ENCODE measurements around the gene PDXK.

The PDXK gene

GRCh38 chr21:43779660-43780059 is 60.7 kb downstream of the PDXK start:
- DNase-seq (ENCODE audit: low read depth in 2 of 2): no peak

GRCh38 chr21:43781846-43782245 is 62.9 kb downstream of the PDXK start:
- DNase-seq (ENCODE audit: low read depth in 2 of 2): no peak

- DNase-seq (ENCODE audit: low read depth in 2 of 2): no peak
These were observed 63.6 kb downstream of the PDXK start for GRCh38 chr21:43782431-43783097.

- DNase-seq (ENCODE audit: low read depth in 2 of 2): no peak
These were observed 64.3 kb downstream of the PDXK start for GRCh38 chr21:43783098-43783700.

- DNase-seq (ENCODE audit: low read depth in 2 of 2): no peak
These were observed 66.2 kb downstream of the PDXK start for GRCh38 chr21:43785134-43785533.

- DNase-seq (ENCODE audit: low read depth in 2 of 2): no peak
These were observed 67.4 kb downstream of the PDXK start for GRCh38 chr21:43786300-43786806.

- DNase-seq (ENCODE audit: low read depth in 2 of 2): no peak
These were observed 68.0 kb downstream of the PDXK start for GRCh38 chr21:43786807-43787440.

- DNase-seq (ENCODE audit: low read depth in 2 of 2): peak; percentile 91 to 94
These were observed 70.5 kb downstream of the PDXK start, which contains the start of gene RRP1 for GRCh38 chr21:43789276-43790009. Gene RRP1 (plus strand): TSS chr21:43789577. CDS start chr21:43789630, 53 bp downstream.

- DNase-seq (ENCODE audit: low read depth in 2 of 2): no peak
These were observed 71.1 kb downstream of the PDXK start for GRCh38 chr21:43790010-43790524.

GRCh38 chr21:43792406-43792805 is 73.5 kb downstream of the PDXK start:
- no peak for DNase-seq (ENCODE audit: low read depth in 2 of 2)

GRCh38 chr21:43793243-43793642 is 74.3 kb downstream of the PDXK start:
- DNase-seq (ENCODE audit: low read depth in 2 of 2): no peak

GRCh38 chr21:43794311-43794710 is 75.4 kb downstream of the PDXK start:
- DNase-seq (ENCODE audit: low read depth in 2 of 2): no peak

GRCh38 chr21:43794857-43795256 is 75.9 kb downstream of the PDXK start:
- DNase-seq (ENCODE audit: low read depth in 2 of 2): no peak

GRCh38 chr21:43797415-43797814 is 78.5 kb downstream of the PDXK start:
- no peak for DNase-seq (ENCODE audit: low read depth in 2 of 2)

GRCh38 chr21:43797925-43798715 is 79.2 kb downstream of the PDXK start:
- no peak for DNase-seq (ENCODE audit: low read depth in 2 of 2)

- DNase-seq (ENCODE audit: low read depth in 2 of 2): no peak
These were observed 80.4 kb downstream of the PDXK start for GRCh38 chr21:43799301-43799840.

- DNase-seq (ENCODE audit: low read depth in 2 of 2): no peak
These were observed 81.2 kb downstream of the PDXK start for GRCh38 chr21:43800124-43800523.

GRCh38 chr21:43800566-43800965 is 81.6 kb downstream of the PDXK start:
- DNase-seq (ENCODE audit: low read depth in 2 of 2): no peak

GRCh38 chr21:43801006-43801783 is 82.3 kb downstream of the PDXK start:
- DNase-seq (ENCODE audit: low read depth in 2 of 2): no peak

- no peak for DNase-seq (ENCODE audit: low read depth in 2 of 2)
These were observed 83.9 kb downstream of the PDXK start for GRCh38 chr21:43802713-43803313.

All from activated CD4-positive, alpha-beta T cell treated with anti-CD3 and anti-CD28 coated beads for 24 hours (primary cell).